Measurements from ENCODE around the gene NBDY. TPM values are rescaled to one million over a fixed set of nuclear protein-coding genes. Genes with fewer than 3 reads are reported as not detected.

The NBDY gene
- total and polyA plus RNA-seq, 2 of the 4 experiments (the other 2 are of a cell fraction), result 3.2 to 61.5 TPM

DNA sequence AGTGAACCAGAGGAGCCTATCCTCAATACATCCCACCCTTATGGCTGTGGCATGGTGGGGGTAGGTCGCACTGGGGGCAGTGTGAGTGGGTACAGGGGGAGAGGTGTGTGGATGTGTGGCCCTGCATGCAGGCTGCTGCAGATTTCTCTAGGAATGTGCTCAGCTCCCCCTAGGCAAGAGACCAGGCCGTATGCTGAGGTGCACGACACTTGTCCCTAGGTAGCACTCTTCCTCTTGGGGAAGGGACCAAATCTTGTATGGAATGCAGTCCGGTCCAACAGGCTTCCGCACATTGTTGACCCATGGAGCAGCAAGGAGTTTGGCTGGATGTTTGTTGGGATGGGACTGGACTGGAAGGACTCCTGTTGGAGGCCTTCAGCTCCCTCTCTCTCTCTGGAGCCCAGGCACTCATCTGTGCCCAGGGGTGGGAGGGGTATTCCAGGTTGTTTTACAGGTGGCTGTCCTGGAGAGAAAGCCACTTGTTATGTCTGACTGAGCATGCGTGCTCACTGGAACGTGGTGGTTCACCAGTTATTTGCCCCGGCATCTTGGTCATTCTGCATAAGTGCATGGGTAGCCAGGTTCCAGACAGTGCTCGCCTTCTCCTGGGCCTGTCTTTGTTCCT lies 55.1 kb downstream of the NBDY start:
- Histone ChIP-seq H3K27me3 (ENCODE audit: control insufficient read depth, insufficient read depth, low read length) (no peaks in the 10 kb centered on the region), H4K5ac (ENCODE audit: low read depth, low read length) (no peak overlapping the region), H2AK9ac (replicated peaks; ENCODE audit: low read depth, low read length, poor library complexity) (peak overlapping the region; percentile 37), H3K4me1 (ENCODE audit: control insufficient read depth, insufficient read depth, low read length) (no peaks in the 10 kb centered on the region), H2BK15ac (ENCODE audit: low read depth, low read length) (no peak overlapping the region), H3K18ac (ENCODE audit: low read depth, low read length) (no peak overlapping the region), H3K9me1 (ENCODE audit: insufficient read depth, low read length) (no peaks in the 10 kb centered on the region; the same call in 1 of the 2 replicates), H3K36me3 (ENCODE audit: control insufficient read depth, insufficient read depth, low read length) (peaks cover 4% of the 10 kb centered on the region; the same call in 1 of the 2 replicates), H3K14ac (replicated peaks; ENCODE audit: low read depth, low read length) (no peak overlapping the region), H3K27ac (ENCODE audit: insufficient read depth, low read length) (no peak overlapping the region), H4K8ac (ENCODE audit: low read depth in 2 of 2, low read length in 2 of 2) (no peak overlapping the region), H2BK120ac (ENCODE audit: low read depth, low read length) (no peak overlapping the region), H2BK20ac (ENCODE audit: low read depth, low read length) (no peak overlapping the region), H3K4me3 (ENCODE audit: insufficient read depth, low read depth, low read length) (no peak overlapping the region), H4K20me1 (ENCODE audit: insufficient read depth, low read length) (no peaks in the 10 kb centered on the region; the same call in 1 of the 2 replicates), H2AFZ (replicated peaks; ENCODE audit: low read length, poor library complexity) (no peak overlapping the region), H3K23ac (ENCODE audit: low read depth, low read length) (no peak overlapping the region), H3K9ac (ENCODE audit: low read depth, low read length) (no peak overlapping the region), H3K9me3 (ENCODE audit: control insufficient read depth, insufficient read depth, low read length) (no peaks in the 10 kb centered on the region), H3K4me2 (ENCODE audit: low read depth, low read length) (no peak overlapping the region), H4K91ac (ENCODE audit: insufficient read depth, low read depth, low read length) (no peak overlapping the region), H2AK5ac (ENCODE audit: low read depth, low read length) (no peak overlapping the region), H2BK5ac (ENCODE audit: low read depth, low read length, poor library complexity, severe bottlenecking) (no peak overlapping the region), H3K56ac (ENCODE audit: extremely low read depth, insufficient read depth, low read length) (no peak overlapping the region), H3K4ac (ENCODE audit: low read depth, low read length) (no peak overlapping the region), H3K79me1 (ENCODE audit: low read depth in 1 of 2, low read length in 2 of 2) (no peaks in the 10 kb centered on the region)
- no TSS peak for BruUV-seq (replicated peaks)
- dilution Hi-C loops (cut with HindIII; ENCODE audit: low sequenced_read_pairs, unreplicated experiment), result no loop called here
- CTCF ChIA-PET, result no interaction called here
- POLR2A ChIA-PET (ENCODE audit: unreplicated experiment), result no interaction called here
- TF ChIP-seq CEBPB (IDR thresholded peaks at IDR 0.05; ENCODE audit: low read depth, low read length) (no peak), RAD21 (IDR thresholded peaks at IDR 0.05; ENCODE audit: low read length) (no peak), MAZ (IDR thresholded peaks at IDR 0.05; ENCODE audit: borderline replicate concordance, low read depth, low read length) (no peak), NFE2L2 (IDR thresholded peaks at IDR 0.05; ENCODE audit: low read depth, low read length) (no peak), BHLHE40 (IDR thresholded peaks at IDR 0.05; ENCODE audit: low read depth, low read length) (no peak), CTCF (conservative IDR thresholded peaks at IDR 0.05; ENCODE audit: low read depth, low read length) (no peak), POLR2A (IDR thresholded peaks at IDR 0.05; ENCODE audit: low read depth, low read length) (no peak), RCOR1 (IDR thresholded peaks at IDR 0.05; ENCODE audit: insufficient replicate concordance, low read length) (no peak), RFX5 (IDR thresholded peaks at IDR 0.05; ENCODE audit: low read depth, low read length) (no peak), ELK1 (IDR thresholded peaks at IDR 0.05; ENCODE audit: borderline replicate concordance, low read depth, low read length) (no peak), MXI1 (IDR thresholded peaks at IDR 0.05; ENCODE audit: borderline replicate concordance, low read depth, low read length) (no peak), SMC3 (IDR thresholded peaks at IDR 0.05; ENCODE audit: low read depth, low read length) (no peak), FOS (IDR thresholded peaks at IDR 0.05; ENCODE audit: low read depth, low read length) (no peak), MAFK (IDR thresholded peaks at IDR 0.05; ENCODE audit: low read depth, low read length) (no peak)
- TF ChIP-seq, protein P1, sequence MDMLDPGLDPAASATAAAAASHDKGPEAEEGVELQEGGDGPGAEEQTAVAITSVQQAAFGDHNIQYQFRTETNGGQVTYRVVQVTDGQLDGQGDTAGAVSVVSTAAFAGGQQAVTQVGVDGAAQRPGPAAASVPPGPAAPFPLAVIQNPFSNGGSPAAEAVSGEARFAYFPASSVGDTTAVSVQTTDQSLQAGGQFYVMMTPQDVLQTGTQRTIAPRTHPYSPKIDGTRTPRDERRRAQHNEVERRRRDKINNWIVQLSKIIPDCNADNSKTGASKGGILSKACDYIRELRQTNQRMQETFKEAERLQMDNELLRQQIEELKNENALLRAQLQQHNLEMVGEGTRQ (IDR thresholded peaks at IDR 0.05; ENCODE audit: low read depth, low read length), result no peak
- ATAC-seq (ENCODE audit: low read depth) (no peak), DNase-seq (no peak)
- WGBS, 2 experiments (ENCODE audit: extremely low coverage in 2 of 2, insufficient read length in 1 of 2), result 84% methylated on average over 6 of the region's 9 CpGs; no CpG with 5 or more reads in 1 of the 2 experiments
- intact Hi-C loops (cut with micrococcal nuclease), result no loop called here
- in situ Hi-C loops (cut with MboI; ENCODE audit: low sequenced_read_pairs), result no loop called here

All from IMR-90 (cell line).